Esophagus muscularis mucosa (tissue), 3 donors: ENCODE data around the gene CCDC181.

Experiments
- CTCF ChIP-seq, 3 experiments: fragments of 200-600 bp in 2 of 3; fragments of 450-650 bp in 1 of 3; sonication (generic) in 2 of 3; IDR thresholded peaks; one replicate each; pipeline ENCODE4 v1.5.1; 2017 to 2019; ENCODE audit warnings: antibody characterized with exemption in 3 of 3, mild to moderate bottlenecking in 2 of 3, moderate library complexity in 1 of 3
- EP300 ChIP-seq: sonication (generic); formaldehyde crosslinking; IDR thresholded peaks from one replicate; pipeline ENCODE4 v1.6.1; 2017; ENCODE audit warnings: antibody characterized with exemption

- TF ChIP-seq CTCF (IDR thresholded peaks at IDR 0.05): no peak
- TF ChIP-seq EP300: no peak
Measured at GRCh38 chr1:169364948-169365347, 62.3 kb downstream of the CCDC181 start.
